Vagina (tissue), 2 donors: ENCODE results near the gene MAP4K4. TPM values are rescaled to one million over a fixed set of nuclear protein-coding genes. Genes with fewer than 3 reads are reported as not detected.
A peak's percentile ranks its signal among the peaks of the same experiment; 100 is the strongest.

Experiments
- DNase-seq, 2 donors: peaks; one replicate each; pipeline ENCODE4 v3.0.0-alpha.2; 2017; ENCODE audit errors: extremely low spot score in 2 of 2
- H3K27ac ChIP-seq: fragments of 200-600 bp; sonication (generic); one replicate; pipeline ENCODE4 v1.5.1; 2019
- H3K27me3 ChIP-seq: fragments of 200-600 bp; sonication (generic); one replicate; pipeline ENCODE4 v1.5.1; 2019
- H3K36me3 ChIP-seq, 2 donors: fragments of 200-600 bp; sonication (generic); one replicate each; pipeline ENCODE4 v1.5.1; 2017 to 2019
- H3K4me1 ChIP-seq: fragments of 200-600 bp; sonication (generic); one replicate; pipeline ENCODE4 v1.5.1; 2019
- H3K4me3 ChIP-seq, 2 donors: fragments of 200-600 bp; sonication (generic); 1 replicate in 1 of 2; 2 replicates in 1 of 2; pipeline ENCODE4 v1.5.1; 2016 to 2019
- H3K9me3 ChIP-seq: fragments of 200-600 bp; sonication (generic); one replicate; pipeline ENCODE4 v1.5.1; 2019
- POLR2A ChIP-seq, 2 donors: fragments of 450-650 bp; IDR thresholded peaks; one replicate each; pipeline ENCODE4 v1.6.1; 2017; ENCODE audit warnings: antibody characterized with exemption in 2 of 2, mild to moderate bottlenecking in 2 of 2, moderate library complexity in 2 of 2
- POLR2AphosphoS5 ChIP-seq, 2 donors: sonication (generic); formaldehyde crosslinking; IDR thresholded peaks; one replicate each; pipeline ENCODE4 v1.9.0; 2017; ENCODE audit warnings: antibody characterized with exemption in 2 of 2, mild to moderate bottlenecking in 2 of 2, low read depth in 1 of 2; ENCODE audit not compliant: insufficient read depth in 1 of 2
- intact Hi-C: fragments of 100-400 bp; cut with DNase I; formaldehyde crosslinking; loops from one replicate; pipeline ENCODE4 v1.15.1; 2023
- total RNA-seq: library from RNA; depleted of rRNA; stranded (reverse); fragments of >200 nt; gene quantifications from one replicate; pipeline ENCODE4 v1.2.3, GENCODE V29; 2016
- TF ChIP-seq, protein P1 (sequence below), 3 experiments: fragments of 450-650 bp in 2 of 3; fragments of 200-600 bp in 1 of 3; sonication (generic) in 1 of 3; IDR thresholded peaks; one replicate each; pipeline ENCODE4 v1.5.1; 2017 to 2019; ENCODE audit warnings: antibody characterized with exemption in 3 of 3, mild to moderate bottlenecking in 2 of 3, moderate library complexity in 2 of 3

Gene MAP4K4
- total RNA-seq, 1 donor from 2014 or later, result 75.9 TPM

DNA sequence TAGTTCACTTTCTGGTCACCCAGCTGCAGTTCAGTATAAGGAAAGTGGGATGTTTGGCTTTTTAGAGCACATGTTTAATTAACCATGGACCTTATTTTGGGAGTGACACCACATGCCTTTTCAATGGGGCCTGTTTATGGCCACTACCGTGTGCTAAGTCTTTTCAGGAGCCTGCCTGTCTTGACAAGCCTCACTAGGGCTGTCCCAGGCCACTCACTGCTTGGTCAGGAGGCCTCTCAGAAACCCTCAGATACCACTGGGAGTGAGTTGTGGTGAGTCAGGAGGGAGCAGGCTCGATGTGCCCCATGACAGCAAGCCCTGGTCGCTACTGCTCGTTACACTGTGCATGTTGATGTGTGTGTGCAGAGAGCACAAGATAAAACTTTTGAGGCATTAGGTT lies 123.0 kb downstream of the MAP4K4 start:
- TF ChIP-seq, protein P1, sequence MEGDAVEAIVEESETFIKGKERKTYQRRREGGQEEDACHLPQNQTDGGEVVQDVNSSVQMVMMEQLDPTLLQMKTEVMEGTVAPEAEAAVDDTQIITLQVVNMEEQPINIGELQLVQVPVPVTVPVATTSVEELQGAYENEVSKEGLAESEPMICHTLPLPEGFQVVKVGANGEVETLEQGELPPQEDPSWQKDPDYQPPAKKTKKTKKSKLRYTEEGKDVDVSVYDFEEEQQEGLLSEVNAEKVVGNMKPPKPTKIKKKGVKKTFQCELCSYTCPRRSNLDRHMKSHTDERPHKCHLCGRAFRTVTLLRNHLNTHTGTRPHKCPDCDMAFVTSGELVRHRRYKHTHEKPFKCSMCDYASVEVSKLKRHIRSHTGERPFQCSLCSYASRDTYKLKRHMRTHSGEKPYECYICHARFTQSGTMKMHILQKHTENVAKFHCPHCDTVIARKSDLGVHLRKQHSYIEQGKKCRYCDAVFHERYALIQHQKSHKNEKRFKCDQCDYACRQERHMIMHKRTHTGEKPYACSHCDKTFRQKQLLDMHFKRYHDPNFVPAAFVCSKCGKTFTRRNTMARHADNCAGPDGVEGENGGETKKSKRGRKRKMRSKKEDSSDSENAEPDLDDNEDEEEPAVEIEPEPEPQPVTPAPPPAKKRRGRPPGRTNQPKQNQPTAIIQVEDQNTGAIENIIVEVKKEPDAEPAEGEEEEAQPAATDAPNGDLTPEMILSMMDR (IDR thresholded peaks at IDR 0.05), result no peak
- TF ChIP-seq POLR2A (IDR thresholded peaks at IDR 0.05), result no peak
- Histone ChIP-seq H3K27ac (peak overlapping the region; percentile 30), H3K9me3 (no peaks in the 10 kb centered on the region), H3K36me3 (peaks cover 0 to 4% of the 10 kb centered on the region in 2 donors), H3K4me1 (peaks cover 78% of the 10 kb centered on the region), H3K4me3 (no peak overlapping the region), H3K27me3 (no peaks in the 10 kb centered on the region)
- no peak for DNase-seq
- intact Hi-C loops, result no loop called here

GRCh38 chr2:101821059-101821805 lies 123.7 kb downstream of the MAP4K4 start:
- intact Hi-C loops, result no loop called here
- H3K4me3 ChIP-seq, result no peak overlapping the region
- peaks cover 0 to 8% of the 10 kb centered on the region in 2 donors for H3K36me3 ChIP-seq
- H3K9me3 ChIP-seq, result no peaks in the 10 kb centered on the region
- no peak overlapping the region for H3K27ac ChIP-seq
- peaks cover 75% of the 10 kb centered on the region for H3K4me1 ChIP-seq
- no peak for DNase-seq
- no peak for TF ChIP-seq POLR2A (IDR thresholded peaks at IDR 0.05)
- TF ChIP-seq, protein P1 (IDR thresholded peaks at IDR 0.05), result no peak
- no peak for TF ChIP-seq POLR2AphosphoS5 (IDR thresholded peaks at IDR 0.05; ENCODE audit: insufficient read depth in 1 of 2, low read depth in 1 of 2)
- no peaks in the 10 kb centered on the region for H3K27me3 ChIP-seq

DNA sequence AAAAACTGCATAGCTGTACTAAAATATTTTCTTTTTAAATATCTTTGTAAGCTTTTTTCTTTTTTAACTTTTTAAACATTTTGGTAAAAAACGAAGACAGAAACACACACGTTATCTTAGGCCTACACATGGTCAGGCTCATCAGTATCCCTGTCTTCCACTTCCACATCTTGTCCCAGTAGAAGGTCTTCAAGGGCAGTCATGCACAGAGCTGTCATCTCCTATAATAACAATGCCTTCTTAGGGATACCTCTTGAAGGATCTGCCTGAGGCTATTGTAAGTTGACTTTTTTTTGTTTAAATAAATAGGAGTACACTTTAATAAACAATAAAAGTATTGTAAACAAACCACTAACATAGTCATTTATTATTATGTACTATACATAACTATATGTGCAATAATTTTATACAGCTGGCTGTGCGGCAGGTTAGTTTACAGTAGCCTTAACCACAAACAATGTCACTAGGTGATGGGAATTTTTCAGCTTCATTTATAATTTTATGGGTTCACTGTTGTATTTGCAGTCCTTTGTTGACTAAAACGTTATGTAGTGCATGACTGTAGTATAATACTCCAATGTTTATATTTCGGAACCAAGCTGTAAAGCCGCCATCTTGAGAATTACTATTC lies 124.4 kb downstream of the MAP4K4 start:
- H3K27ac ChIP-seq, result no peak overlapping the region
- no peak for DNase-seq
- peaks cover 0 to 8% of the 10 kb centered on the region in 2 donors for H3K36me3 ChIP-seq
- H3K9me3 ChIP-seq, result no peaks in the 10 kb centered on the region
- peaks cover 75% of the 10 kb centered on the region for H3K4me1 ChIP-seq
- H3K27me3 ChIP-seq, result no peaks in the 10 kb centered on the region
- H3K4me3 ChIP-seq, result no peak overlapping the region
- TF ChIP-seq POLR2AphosphoS5 (IDR thresholded peaks at IDR 0.05; ENCODE audit: insufficient read depth in 1 of 2, low read depth in 1 of 2), result no peak
- TF ChIP-seq, protein P1 (IDR thresholded peaks at IDR 0.05), result no peak
- intact Hi-C loops, result no loop called here

DNA sequence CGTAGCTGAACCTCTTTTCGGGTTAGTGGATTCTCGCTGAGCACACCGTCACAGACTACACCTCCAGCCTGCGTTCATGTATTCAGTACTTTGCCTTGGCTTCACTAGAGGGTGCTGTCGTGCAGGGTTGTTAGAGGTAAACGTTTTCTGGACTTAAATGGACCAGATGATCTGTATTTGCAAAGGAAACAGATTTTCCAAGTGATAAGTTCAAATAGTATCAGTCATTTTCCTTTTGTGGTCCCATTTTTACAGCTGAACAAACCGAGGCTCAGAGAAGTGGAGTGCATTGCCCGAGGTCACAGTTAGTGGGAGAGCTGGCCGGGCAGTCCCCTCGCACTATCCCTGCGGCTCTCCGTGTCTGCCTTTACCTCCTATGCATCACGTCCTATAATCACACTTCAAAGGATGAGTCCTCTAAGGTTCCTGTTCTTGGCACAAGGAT lies 125.9 kb downstream of the MAP4K4 start:
- Histone ChIP-seq H3K9me3 (no peaks in the 10 kb centered on the region), H3K27ac (peak overlapping the region; percentile 23), H3K27me3 (no peaks in the 10 kb centered on the region), H3K4me3 (no peak overlapping the region), H3K4me1 (peaks cover 76% of the 10 kb centered on the region), H3K36me3 (peaks cover 0 to 8% of the 10 kb centered on the region in 2 donors)
- TF ChIP-seq, protein P1 (IDR thresholded peaks at IDR 0.05), result peak in 2 of 3 experiments; percentile 49 to 51
- TF ChIP-seq POLR2AphosphoS5 (IDR thresholded peaks at IDR 0.05; ENCODE audit: insufficient read depth in 1 of 2, low read depth in 1 of 2), result no peak
- no peak for TF ChIP-seq POLR2A (IDR thresholded peaks at IDR 0.05)
- intact Hi-C loops, result no loop called here
- DNase-seq, result no peak

- Histone ChIP-seq H3K27ac (no peak overlapping the region), H3K9me3 (no peaks in the 10 kb centered on the region), H3K4me1 (peaks cover 76% of the 10 kb centered on the region), H3K4me3 (no peak overlapping the region), H3K36me3 (peaks cover 0 to 8% of the 10 kb centered on the region in 2 donors), H3K27me3 (no peaks in the 10 kb centered on the region)
- no peak for DNase-seq
- TF ChIP-seq POLR2AphosphoS5 (IDR thresholded peaks at IDR 0.05; ENCODE audit: insufficient read depth in 1 of 2, low read depth in 1 of 2) (no peak), POLR2A (IDR thresholded peaks at IDR 0.05) (no peak)
- TF ChIP-seq, protein P1 (IDR thresholded peaks at IDR 0.05), result no peak
- intact Hi-C loops, result no loop called here
These were observed 126.4 kb downstream of the MAP4K4 start for GRCh38 chr2:101823859-101824258.
